Smooth muscle cell (in vitro differentiated cells): ENCODE measurements around the gene MYOG. TPM values are rescaled to one million over a fixed set of nuclear protein-coding genes. Genes with fewer than 3 reads are reported as not detected.
A peak's percentile ranks its signal among the peaks of the same experiment; 100 is the strongest.

Experiments
- DNase-seq: peaks from one replicate; lab custom pipeline; 2025; ENCODE audit not compliant: unreplicated experiment; lab: John Stamatoyannopoulos, UW
- H2AFZ ChIP-seq: fragments of 200-600 bp; sonication (generic); 2 replicates; pipeline ENCODE4 v1.6.0; 2016; ENCODE audit warnings: antibody characterized with exemption, low read depth, mild to moderate bottlenecking
- H3F3A ChIP-seq: fragments of 200-600 bp; sonication (generic); 2 replicates; pipeline ENCODE4 v1.6.0; 2017; ENCODE audit warnings: antibody characterized with exemption, low read depth
- H3K27ac ChIP-seq: fragments of 200-600 bp; sonication (generic); 2 replicates; pipeline ENCODE4 v1.5.1; 2016; ENCODE audit warnings: low read depth, mild to moderate bottlenecking
- H3K27me3 ChIP-seq: fragments of 200-600 bp; sonication (generic); 2 replicates; pipeline ENCODE4 v1.6.1; 2016; ENCODE audit warnings: low read depth, mild to moderate bottlenecking
- H3K36me3 ChIP-seq: fragments of 200-600 bp; sonication (generic); 2 replicates; pipeline ENCODE4 v1.5.1; 2016; ENCODE audit warnings: low read depth
- H3K4me1 ChIP-seq: fragments of 200-600 bp; sonication (generic); 2 replicates; pipeline ENCODE4 v1.5.1; 2016; ENCODE audit warnings: low read depth
- H3K4me2 ChIP-seq: fragments of 200-600 bp; sonication (generic); 2 replicates; pipeline ENCODE4 v1.6.0; 2016; ENCODE audit warnings: mild to moderate bottlenecking
- H3K4me3 ChIP-seq: fragments of 200-600 bp; sonication (generic); 2 replicates; pipeline ENCODE4 v1.5.1; 2016; ENCODE audit warnings: mild to moderate bottlenecking
- H3K79me2 ChIP-seq: fragments of 200-600 bp; sonication (generic); 2 replicates; pipeline ENCODE4 v1.6.0; 2016; ENCODE audit warnings: low read depth, mild to moderate bottlenecking
- H3K9ac ChIP-seq: fragments of 200-600 bp; sonication (generic); 2 replicates; pipeline ENCODE4 v1.6.0; 2016; ENCODE audit warnings: low read depth
- H3K9me3 ChIP-seq: fragments of 200-600 bp; sonication (generic); replicated peaks from 2 replicates; pipeline ENCODE4 v1.5.1; 2016; ENCODE audit warnings: low read depth
- H4K20me1 ChIP-seq: fragments of 200-600 bp; sonication (generic); 2 replicates; pipeline ENCODE4 v1.6.0; 2016; ENCODE audit warnings: low read depth
- CTCF ChIP-seq: fragments of 200-600 bp; sonication (generic); IDR thresholded peaks from 2 replicates; pipeline ENCODE4 v1.5.1; 2017; ENCODE audit warnings: borderline replicate concordance, mild to moderate bottlenecking, antibody characterized with exemption; ENCODE audit not compliant: insufficient read depth, poor library complexity, severe bottlenecking
- WGBS: methylation state at CpG from one replicate; pipeline ENCODE4 v1.1.7; 2016; ENCODE audit warnings: low lambda C conversion rate; 5-methylcytosine and 5-hydroxymethylcytosine counted together
- polyA plus RNA-seq: library from polyadenylated mRNA; unstranded; fragments of >200 nt; fragmentation: Nextera tagmentation; extraction: Ambion mirVana; gene quantifications from 2 replicates; pipeline ENCODE4 v1.2.1, GENCODE V29; 2016
- total RNA-seq: library from RNA; depleted of rRNA; stranded (reverse); fragments of >200 nt; gene quantifications from 2 replicates; pipeline ENCODE4 v1.2.3, GENCODE V29; 2014

The MYOG gene
- total RNA-seq (not detected in 2 replicates), polyA plus RNA-seq (0.41 TPM in 1 of 2 replicates, not detected in the other)

- Histone ChIP-seq H3K36me3 (no peaks in the 10 kb centered on the region), H3K27ac (no peak within 1 kb of the TSS), H3F3A (no peaks in the 10 kb centered on the region), H3K4me3 (no peak within 1 kb of the TSS), H3K9me3 (no peaks in the 10 kb centered on the region), H3K27me3 (no peaks in the 10 kb centered on the region), H3K9ac (no peak within 1 kb of the TSS), H2AFZ (no peak within 1 kb of the TSS), H3K4me2 (no peak within 1 kb of the TSS), H3K4me1 (no peaks in the 10 kb centered on the region), H3K79me2 (no peaks in the 10 kb centered on the region), H4K20me1 (no peaks in the 10 kb centered on the region)
- no peak for TF ChIP-seq CTCF
- DNase-seq = no peak
- WGBS = 94% methylated on average over 35 of the region's 36 CpGs
These were observed at the start of gene MYOG for GRCh38 chr1:203085528-203086406. Gene MYOG, minus strand, starts transcription at chr1:203086012. Its CDS starts 51 bp downstream, at chr1:203085961.

- no peak for DNase-seq
- Histone ChIP-seq H3K36me3 (no peaks in the 10 kb centered on the region), H3K9me3 (no peaks in the 10 kb centered on the region), H3F3A (peaks cover 5% of the 10 kb centered on the region), H3K9ac (no peak overlapping the region), H2AFZ (no peak overlapping the region), H3K27ac (peak overlapping the region; percentile 72), H3K79me2 (peaks cover 21% of the 10 kb centered on the region), H4K20me1 (peaks cover 16% of the 10 kb centered on the region), H3K4me3 (no peak overlapping the region), H3K27me3 (no peaks in the 10 kb centered on the region), H3K4me1 (peaks cover 10% of the 10 kb centered on the region), H3K4me2 (peak overlapping the region; percentile 55)
- no peak for TF ChIP-seq CTCF
- WGBS = 46% methylated on average over 12 of the region's 12 CpGs
These were observed 48.3 kb upstream of the MYOG start for GRCh38 chr1:203133970-203134725.

- Histone ChIP-seq H2AFZ (no peak overlapping the region), H3K36me3 (no peaks in the 10 kb centered on the region), H4K20me1 (peaks cover 26% of the 10 kb centered on the region), H3K4me2 (no peak overlapping the region), H3K9me3 (no peaks in the 10 kb centered on the region), H3K27me3 (no peaks in the 10 kb centered on the region), H3K9ac (no peak overlapping the region), H3F3A (peaks cover 5% of the 10 kb centered on the region), H3K4me3 (no peak overlapping the region), H3K4me1 (peaks cover 31% of the 10 kb centered on the region), H3K27ac (no peak overlapping the region), H3K79me2 (peaks cover 16% of the 10 kb centered on the region)
- 93% methylated on average over 9 of the region's 9 CpGs for WGBS
- DNase-seq = no peak
- TF ChIP-seq CTCF = no peak
These were observed 45.9 kb upstream of the MYOG start for GRCh38 chr1:203131548-203132200.
